ENCODE data around the gene PCSK7. TPM values are rescaled to one million over a fixed set of nuclear protein-coding genes. Genes with fewer than 3 reads are reported as not detected.
A peak's percentile ranks its signal among the peaks of the same experiment; 100 is the strongest.

PCSK7 gene
- total RNA-seq, 2 donors from 2014 or later: 111 to 195 TPM

DNA sequence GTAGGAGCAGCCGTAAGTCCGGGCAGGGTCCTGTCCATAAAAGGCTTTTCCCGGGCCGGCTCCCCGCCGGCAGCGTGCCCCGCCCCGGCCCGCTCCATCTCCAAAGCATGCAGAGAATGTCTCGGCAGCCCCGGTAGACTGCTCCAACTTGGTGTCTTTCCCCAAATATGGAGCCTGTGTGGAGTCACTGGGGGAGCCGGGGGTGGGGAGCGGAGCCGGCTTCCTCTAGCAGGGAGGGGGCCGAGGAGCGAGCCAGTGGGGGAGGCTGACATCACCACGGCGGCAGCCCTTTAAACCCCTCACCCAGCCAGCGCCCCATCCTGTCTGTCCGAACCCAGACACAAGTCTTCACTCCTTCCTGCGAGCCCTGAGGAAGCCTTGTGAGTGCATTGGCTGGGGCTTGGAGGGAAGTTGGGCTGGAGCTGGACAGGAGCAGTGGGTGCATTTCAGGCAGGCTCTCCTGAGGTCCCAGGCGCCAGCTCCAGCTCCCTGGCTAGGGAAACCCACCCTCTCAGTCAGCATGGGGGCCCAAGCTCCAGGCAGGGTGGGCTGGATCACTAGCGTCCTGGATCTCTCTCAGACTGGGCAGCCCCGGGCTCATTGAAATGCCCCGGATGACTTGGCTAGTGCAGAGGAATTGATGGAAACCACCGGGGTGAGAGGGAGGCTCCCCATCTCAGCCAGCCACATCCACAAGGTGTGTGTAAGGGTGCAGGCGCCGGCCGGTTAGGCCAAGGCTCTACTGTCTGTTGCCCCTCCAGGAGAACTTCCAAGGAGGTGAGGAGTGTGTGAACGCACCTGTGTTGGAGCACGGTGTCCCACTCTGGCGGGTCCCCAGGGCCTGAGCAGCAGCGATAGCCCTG lies 32.6 kb downstream of the PCSK7 start, which contains the start of gene TAGLN:
TSS of gene TAGLN (plus strand) at position 318 of the 863 bp plus-strand sequence. CDS start 3,644 bp downstream, outside the sequence.
- no peaks in the 10 kb centered on the region for H3K36me3 ChIP-seq
- H3K9me3 ChIP-seq: no peaks in the 10 kb centered on the region
- peak; percentile 55 for DNase-seq
- H3K27me3 ChIP-seq: no peaks in the 10 kb centered on the region
- H3K9ac ChIP-seq (ENCODE audit: low read depth in 2 of 2, low read length in 2 of 2): peak within 1 kb of the TSS; percentile 74 to 77
- peak within 1 kb of the TSS; percentile 71 for H3K27ac ChIP-seq
- intact Hi-C loops (cut with DNase I): no loop called here
- TF ChIP-seq, protein P1, sequence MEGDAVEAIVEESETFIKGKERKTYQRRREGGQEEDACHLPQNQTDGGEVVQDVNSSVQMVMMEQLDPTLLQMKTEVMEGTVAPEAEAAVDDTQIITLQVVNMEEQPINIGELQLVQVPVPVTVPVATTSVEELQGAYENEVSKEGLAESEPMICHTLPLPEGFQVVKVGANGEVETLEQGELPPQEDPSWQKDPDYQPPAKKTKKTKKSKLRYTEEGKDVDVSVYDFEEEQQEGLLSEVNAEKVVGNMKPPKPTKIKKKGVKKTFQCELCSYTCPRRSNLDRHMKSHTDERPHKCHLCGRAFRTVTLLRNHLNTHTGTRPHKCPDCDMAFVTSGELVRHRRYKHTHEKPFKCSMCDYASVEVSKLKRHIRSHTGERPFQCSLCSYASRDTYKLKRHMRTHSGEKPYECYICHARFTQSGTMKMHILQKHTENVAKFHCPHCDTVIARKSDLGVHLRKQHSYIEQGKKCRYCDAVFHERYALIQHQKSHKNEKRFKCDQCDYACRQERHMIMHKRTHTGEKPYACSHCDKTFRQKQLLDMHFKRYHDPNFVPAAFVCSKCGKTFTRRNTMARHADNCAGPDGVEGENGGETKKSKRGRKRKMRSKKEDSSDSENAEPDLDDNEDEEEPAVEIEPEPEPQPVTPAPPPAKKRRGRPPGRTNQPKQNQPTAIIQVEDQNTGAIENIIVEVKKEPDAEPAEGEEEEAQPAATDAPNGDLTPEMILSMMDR (IDR thresholded peaks at IDR 0.05): no peak
- H3K4me3 ChIP-seq: peak within 1 kb of the TSS; percentile 33
- peaks cover 8% of the 10 kb centered on the region for H3K4me1 ChIP-seq

DNA sequence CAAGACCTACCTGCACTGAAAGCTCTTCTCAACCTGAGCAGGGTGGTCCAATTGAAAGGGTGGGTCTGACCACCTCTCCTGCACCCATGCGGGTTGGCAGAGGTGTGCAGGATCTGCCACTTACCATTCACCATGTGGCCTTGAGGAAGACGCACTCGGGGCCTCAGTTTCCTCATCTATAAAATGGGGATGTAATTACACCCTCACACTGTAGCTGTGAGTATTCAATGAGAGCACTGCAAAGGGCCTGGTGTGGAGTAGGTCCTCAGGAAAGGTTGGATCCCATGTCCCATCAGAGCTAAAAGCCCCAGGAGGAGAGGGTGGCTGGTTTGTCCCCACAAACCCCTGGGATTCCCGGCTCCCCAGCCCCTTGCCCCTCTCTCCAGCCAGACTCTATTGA lies 33.3 kb downstream of the PCSK7 start:
- intact Hi-C loops (cut with DNase I): no loop called here
- H3K36me3 ChIP-seq: no peaks in the 10 kb centered on the region
- H3K4me3 ChIP-seq: no peak overlapping the region
- H3K9ac ChIP-seq (ENCODE audit: low read depth in 2 of 2, low read length in 2 of 2): peak overlapping the region; percentile 19 to 71
- peaks cover 8% of the 10 kb centered on the region for H3K4me1 ChIP-seq
- DNase-seq: no peak
- TF ChIP-seq, protein P1 (IDR thresholded peaks at IDR 0.05): no peak
- H3K27me3 ChIP-seq: no peaks in the 10 kb centered on the region
- no peaks in the 10 kb centered on the region for H3K9me3 ChIP-seq
- H3K27ac ChIP-seq: peak overlapping the region; percentile 42

DNA sequence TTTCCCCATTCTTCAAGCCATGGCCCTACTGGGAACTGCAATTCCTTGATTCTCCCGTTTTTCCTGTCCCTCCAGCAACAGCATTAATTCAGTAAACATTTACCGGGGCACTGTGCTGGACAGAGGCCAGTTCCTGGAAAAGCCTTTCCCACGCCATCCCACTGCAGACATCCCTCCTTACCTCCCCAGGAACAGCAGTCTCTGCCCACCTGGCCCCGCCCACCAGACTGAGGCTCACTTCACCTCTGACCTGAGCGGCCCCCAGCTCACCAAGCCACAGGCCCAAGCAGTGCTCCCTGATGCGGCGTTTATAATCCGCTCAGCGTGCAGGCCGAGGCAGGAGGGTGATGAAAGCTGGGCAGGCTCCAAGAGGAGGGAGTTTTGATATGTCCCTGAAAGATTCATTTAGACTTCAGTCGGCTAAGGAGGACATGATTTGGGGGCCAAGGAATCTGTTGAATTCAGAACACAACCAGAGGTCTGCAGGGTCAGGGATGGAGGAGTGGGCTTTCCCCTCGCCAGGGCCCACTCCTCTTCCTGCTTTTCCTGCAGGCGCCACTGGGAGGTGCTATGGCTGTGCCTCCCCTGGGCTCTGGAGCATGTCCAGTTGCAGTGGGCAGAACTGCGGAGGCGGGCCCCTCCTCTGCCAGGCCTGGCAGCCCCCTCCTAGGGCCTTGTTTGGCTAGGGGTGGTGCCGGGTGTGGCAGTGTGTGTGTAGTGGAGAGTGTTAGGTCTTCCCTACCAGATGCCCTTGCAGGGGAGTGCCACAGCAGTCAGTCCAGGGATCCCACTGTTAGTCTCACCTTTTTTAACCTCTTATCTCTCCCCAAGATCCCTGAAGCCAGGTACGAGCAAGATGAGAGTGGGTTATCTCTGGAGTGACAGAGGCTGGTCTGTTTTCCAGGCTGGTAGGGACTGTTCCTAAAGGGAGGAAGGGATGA lies 34.1 kb downstream of the PCSK7 start:
- H3K27ac ChIP-seq: peak overlapping the region; percentile 42
- TF ChIP-seq, protein P1 (IDR thresholded peaks at IDR 0.05): peak; percentile 52
- no peaks in the 10 kb centered on the region for H3K36me3 ChIP-seq
- H3K9ac ChIP-seq (ENCODE audit: low read depth in 2 of 2, low read length in 2 of 2): peak overlapping the region in 1 of 2 donors; percentile 71
- H3K4me1 ChIP-seq: peaks cover 8% of the 10 kb centered on the region
- DNase-seq: peak; percentile 71
- intact Hi-C loops (cut with DNase I): no loop called here
- no peak overlapping the region for H3K4me3 ChIP-seq
- H3K27me3 ChIP-seq: no peaks in the 10 kb centered on the region
- H3K9me3 ChIP-seq: no peaks in the 10 kb centered on the region

DNA sequence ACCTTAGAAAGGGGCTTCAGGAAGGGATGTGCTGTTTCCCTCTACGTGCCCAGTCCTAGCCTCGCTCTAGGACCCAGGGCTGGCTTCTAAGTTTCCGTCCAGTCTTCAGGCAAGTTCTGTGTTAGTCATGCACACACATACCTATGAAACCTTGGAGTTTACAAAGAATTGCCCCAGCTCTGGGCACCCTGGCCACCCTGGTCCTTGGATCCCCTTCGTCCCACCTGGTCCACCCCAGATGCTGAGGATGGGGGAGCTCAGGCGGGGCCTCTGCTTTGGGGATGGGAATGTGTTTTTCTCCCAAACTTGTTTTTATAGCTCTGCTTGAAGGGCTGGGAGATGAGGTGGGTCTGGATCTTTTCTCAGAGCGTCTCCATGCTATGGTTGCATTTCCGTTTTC lies 34.9 kb downstream of the PCSK7 start:
- no peaks in the 10 kb centered on the region for H3K27me3 ChIP-seq
- no peaks in the 10 kb centered on the region for H3K9me3 ChIP-seq
- H3K4me1 ChIP-seq: peaks cover 8% of the 10 kb centered on the region
- DNase-seq: no peak
- H3K36me3 ChIP-seq: no peaks in the 10 kb centered on the region
- TF ChIP-seq, protein P1 (IDR thresholded peaks at IDR 0.05): no peak
- H3K9ac ChIP-seq (ENCODE audit: low read depth in 2 of 2, low read length in 2 of 2): peak overlapping the region in 1 of 2 donors; percentile 9
- peak overlapping the region; percentile 42 for H3K27ac ChIP-seq
- intact Hi-C loops (cut with DNase I): no loop called here
- H3K4me3 ChIP-seq: no peak overlapping the region

DNA sequence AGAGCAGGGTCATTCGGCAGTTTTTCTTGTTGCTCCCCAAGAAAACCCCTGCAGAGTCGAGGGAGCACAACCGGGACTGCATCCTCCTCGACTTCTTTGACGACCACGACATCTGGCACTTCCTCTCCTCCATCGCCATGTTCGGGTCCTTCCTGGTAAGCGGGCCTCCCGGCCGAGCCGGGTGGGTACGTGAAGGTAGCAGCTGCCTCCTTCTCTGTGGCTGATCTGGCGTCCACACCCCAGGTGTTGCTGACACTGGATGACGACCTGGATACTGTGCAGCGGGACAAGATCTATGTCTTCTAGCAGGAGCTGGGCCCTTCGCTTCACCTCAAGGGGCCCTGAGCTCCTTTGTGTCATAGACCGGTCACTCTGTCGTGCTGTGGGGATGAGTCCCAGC lies 36.1 kb downstream of the PCSK7 start:
- Histone ChIP-seq H3K4me3 (no peak overlapping the region), H3K9ac (ENCODE audit: low read depth in 2 of 2, low read length in 2 of 2) (no peak overlapping the region), H3K9me3 (no peaks in the 10 kb centered on the region), H3K4me1 (peaks cover 8% of the 10 kb centered on the region), H3K27ac (no peak overlapping the region), H3K36me3 (no peaks in the 10 kb centered on the region), H3K27me3 (no peaks in the 10 kb centered on the region)
- no peak for DNase-seq
- intact Hi-C loops (cut with DNase I): no loop called here
- TF ChIP-seq, protein P1 (IDR thresholded peaks at IDR 0.05): no peak

Data from colonic mucosa (tissue), 4 donors.